Subcutaneous adipose tissue (tissue), 4 donors: Measurements from ENCODE around the gene NCKAP5. TPM values are rescaled to one million over a fixed set of nuclear protein-coding genes. Genes with fewer than 3 reads are reported as not detected.

Source experiments
- CTCF ChIP-seq: fragments of 450-650 bp; IDR thresholded peaks from one replicate; pipeline ENCODE4 v1.5.1; 2016; ENCODE audit warnings: low read depth, mild to moderate bottlenecking, control low read depth, antibody characterized with exemption, moderate library complexity
- total RNA-seq, 4 donors: library from RNA; depleted of rRNA; stranded (reverse); fragments of >200 nt; gene quantifications; one replicate each; pipeline ENCODE4 v1.1.0, GENCODE V29; 2016

Gene NCKAP5
- total RNA-seq, 4 donors from 2014 or later = 1.5 to 6.4 (median 3.8) TPM

GRCh38 chr2:132789066-132789465, 779.2 kb downstream of the NCKAP5 start:
- no peak for TF ChIP-seq CTCF

GRCh38 chr2:132788310-132788838, 779.9 kb downstream of the NCKAP5 start:
- no peak for TF ChIP-seq CTCF

GRCh38 chr2:132783883-132784282, 784.4 kb downstream of the NCKAP5 start:
- TF ChIP-seq CTCF = no peak

- TF ChIP-seq CTCF = no peak
Observed at GRCh38 chr2:132782176-132782783, 786.0 kb downstream of the NCKAP5 start.

- TF ChIP-seq CTCF = no peak
Observed at GRCh38 chr2:132780651-132781050, 787.6 kb downstream of the NCKAP5 start.

GRCh38 chr2:132779206-132779721, 789.0 kb downstream of the NCKAP5 start:
- no peak for TF ChIP-seq CTCF

GRCh38 chr2:132776287-132776686, 792.0 kb downstream of the NCKAP5 start:
- no peak for TF ChIP-seq CTCF
